Gastrocnemius medialis (tissue), 4 donors: ENCODE data around the gene GNB2. TPM values are rescaled to one million over a fixed set of nuclear protein-coding genes. Genes with fewer than 3 reads are reported as not detected.

Experiments
- ATAC-seq, 2 donors: fragments of 150-250 bp; one replicate each; pipeline ENCODE4 v1.9.1; 2016
- DNase-seq, 2 donors: peaks; one replicate each; pipeline ENCODE4 v3.0.0-alpha.2; 2019
- H3K27ac ChIP-seq, 4 donors: fragments of 200-600 bp; sonication (generic); 1 replicate in 1 of 4; 2 replicates in 3 of 4; pipeline ENCODE4 v1.5.1; 2016 to 2018; ENCODE audit warnings: mild to moderate bottlenecking in 2 of 4, moderate library complexity in 1 of 4
- H3K27me3 ChIP-seq, 3 donors: fragments of 200-600 bp; sonication (generic) in 2 of 3; 1 replicate in 1 of 3; 2 replicates in 2 of 3; pipeline versions ENCODE4 v1.5.1 to v1.6.0; 2016 to 2019; ENCODE audit warnings: mild to moderate bottlenecking in 1 of 3, moderate library complexity in 1 of 3
- H3K36me3 ChIP-seq, 2 donors: fragments of 200-600 bp; sonication (generic) in 1 of 2; one replicate each; pipeline ENCODE4 v1.5.1; 2017 to 2018
- H3K4me1 ChIP-seq, 2 donors: fragments of 200-600 bp; sonication (generic) in 1 of 2; one replicate each; pipeline ENCODE4 v1.5.1; 2016 to 2017; ENCODE audit warnings: mild to moderate bottlenecking in 2 of 2
- H3K4me3 ChIP-seq, 4 donors: fragments of 200-600 bp; sonication (generic) in 3 of 4; 1 replicate in 1 of 4; 2 replicates in 3 of 4; pipeline ENCODE4 v1.5.1; 2016 to 2019; ENCODE audit warnings: mild to moderate bottlenecking in 2 of 4
- H3K9me3 ChIP-seq, 3 donors: fragments of 200-600 bp; sonication (generic) in 2 of 3; 1 replicate in 1 of 3; 2 replicates in 2 of 3; pipeline ENCODE4 v1.5.1; 2016 to 2019
- CTCF ChIP-seq, 5 experiments: fragments of 450-650 bp in 3 of 5; fragments of 200-600 bp in 2 of 5; sonication (generic) in 2 of 5; IDR thresholded peaks in 4 of 5; conservative IDR thresholded peaks in 1 of 5; 1 replicate in 4 of 5; 2 replicates in 1 of 5; pipeline ENCODE4 v1.5.1; 2016 to 2019; ENCODE audit warnings: antibody characterized with exemption in 5 of 5, mild to moderate bottlenecking in 3 of 5, moderate library complexity in 3 of 5
- POLR2A ChIP-seq, 2 donors: fragments of 450-650 bp; IDR thresholded peaks; one replicate each; pipeline ENCODE4 v1.6.1; 2017; ENCODE audit warnings: antibody characterized with exemption in 2 of 2, mild to moderate bottlenecking in 2 of 2, moderate library complexity in 2 of 2
- in situ Hi-C, 4 donors: fragments of 200-750 bp; cut with MboI; loops; one replicate each; pipeline versions ENCODE4 v1.15.0 to v1.8.0; 2017; ENCODE audit warnings: low sequenced_read_pairs in 4 of 4
- intact Hi-C: fragments of 100-400 bp; cut with DNase I; formaldehyde crosslinking; loops from one replicate; pipeline ENCODE4 v1.15.1; 2023; ENCODE audit warnings: low total_unique reads
- total RNA-seq, 4 donors: library from RNA; depleted of rRNA; stranded (reverse); fragments of >200 nt; gene quantifications; one replicate each; pipeline versions ENCODE4 v1.1.0 to v1.2.3, GENCODE V29; 2016

GNB2 gene
- total RNA-seq, 4 donors from 2014 or later = 108 to 163 (median 129) TPM

- intact Hi-C loops = no loop called here
- ATAC-seq (no peak), DNase-seq (no peak)
- Histone ChIP-seq H3K27me3 (no peaks in the 10 kb centered on the region), H3K27ac (no peak overlapping the region), H3K4me3 (no peak overlapping the region), H3K9me3 (no peaks in the 10 kb centered on the region), H3K4me1 (peaks cover 27 to 30% of the 10 kb centered on the region in 2 donors), H3K36me3 (peaks cover 0 to 68% of the 10 kb centered on the region in 2 donors)
- in situ Hi-C loops = no loop called here
- TF ChIP-seq CTCF (IDR thresholded peaks at IDR 0.05 in 4 of 5, conservative IDR thresholded peaks at IDR 0.05 in 1 of 5) (no peak), POLR2A (IDR thresholded peaks at IDR 0.05) (no peak)
These were observed 13.3 kb downstream of the GNB2 start for GRCh38 chr7:100686822-100687211.

- intact Hi-C loops (no loop called here), in situ Hi-C loops (no loop called here)
- ATAC-seq = no peak
- Histone ChIP-seq H3K4me1 (peaks cover 31 to 34% of the 10 kb centered on the region in 2 donors), H3K4me3 (no peak overlapping the region), H3K36me3 (peaks cover 0 to 64% of the 10 kb centered on the region in 2 donors), H3K27ac (no peak overlapping the region), H3K9me3 (no peaks in the 10 kb centered on the region), H3K27me3 (no peaks in the 10 kb centered on the region)
- TF ChIP-seq CTCF (IDR thresholded peaks at IDR 0.05 in 4 of 5, conservative IDR thresholded peaks at IDR 0.05 in 1 of 5) = no peak
- TF ChIP-seq POLR2A (IDR thresholded peaks at IDR 0.05) = no peak
- no peak for DNase-seq
These were observed 13.7 kb downstream of the GNB2 start for GRCh38 chr7:100687261-100687660.

GRCh38 chr7:100687751-100688300, 14.3 kb downstream of the GNB2 start:
- ATAC-seq = no peak

GRCh38 chr7:100688326-100688860, 14.9 kb downstream of the GNB2 start:
- in situ Hi-C loops (no loop called here), intact Hi-C loops (no loop called here)
- no peak overlapping the region for H3K27ac ChIP-seq
- no peak for ATAC-seq
- DNase-seq = peak in 1 of 2 donors; percentile 7
- H3K27me3 ChIP-seq = no peaks in the 10 kb centered on the region
- TF ChIP-seq POLR2A (IDR thresholded peaks at IDR 0.05) (no peak), CTCF (IDR thresholded peaks at IDR 0.05 in 4 of 5, conservative IDR thresholded peaks at IDR 0.05 in 1 of 5) (no peak)
- H3K4me3 ChIP-seq = no peak overlapping the region
- no peaks in the 10 kb centered on the region for H3K9me3 ChIP-seq
- peaks cover 42% of the 10 kb centered on the region in 2 donors for H3K4me1 ChIP-seq
- H3K36me3 ChIP-seq = peaks cover 0 to 52% of the 10 kb centered on the region in 2 donors

More at GRCh38 chr7:100687751-100688300, 14.3 kb downstream of the GNB2 start:
- DNase-seq = no peak
- H3K4me3 ChIP-seq = no peak overlapping the region
- peaks cover 0 to 58% of the 10 kb centered on the region in 2 donors for H3K36me3 ChIP-seq
- in situ Hi-C loops = no loop called here
- no peaks in the 10 kb centered on the region for H3K27me3 ChIP-seq
- H3K9me3 ChIP-seq = no peaks in the 10 kb centered on the region
- peaks cover 37 to 40% of the 10 kb centered on the region in 2 donors for H3K4me1 ChIP-seq
- TF ChIP-seq POLR2A (IDR thresholded peaks at IDR 0.05) (no peak), CTCF (IDR thresholded peaks at IDR 0.05 in 4 of 5, conservative IDR thresholded peaks at IDR 0.05 in 1 of 5) (no peak)
- intact Hi-C loops = no loop called here
- H3K27ac ChIP-seq = no peak overlapping the region
